Hepatic stellate cell (primary cell): ENCODE data around the gene ABCB6.

Experiments
- DNase-seq: peaks from one replicate; pipeline ENCODE4 v3.0.0; 2011; ENCODE audit warnings: low spot score

Gene ABCB6

DNA sequence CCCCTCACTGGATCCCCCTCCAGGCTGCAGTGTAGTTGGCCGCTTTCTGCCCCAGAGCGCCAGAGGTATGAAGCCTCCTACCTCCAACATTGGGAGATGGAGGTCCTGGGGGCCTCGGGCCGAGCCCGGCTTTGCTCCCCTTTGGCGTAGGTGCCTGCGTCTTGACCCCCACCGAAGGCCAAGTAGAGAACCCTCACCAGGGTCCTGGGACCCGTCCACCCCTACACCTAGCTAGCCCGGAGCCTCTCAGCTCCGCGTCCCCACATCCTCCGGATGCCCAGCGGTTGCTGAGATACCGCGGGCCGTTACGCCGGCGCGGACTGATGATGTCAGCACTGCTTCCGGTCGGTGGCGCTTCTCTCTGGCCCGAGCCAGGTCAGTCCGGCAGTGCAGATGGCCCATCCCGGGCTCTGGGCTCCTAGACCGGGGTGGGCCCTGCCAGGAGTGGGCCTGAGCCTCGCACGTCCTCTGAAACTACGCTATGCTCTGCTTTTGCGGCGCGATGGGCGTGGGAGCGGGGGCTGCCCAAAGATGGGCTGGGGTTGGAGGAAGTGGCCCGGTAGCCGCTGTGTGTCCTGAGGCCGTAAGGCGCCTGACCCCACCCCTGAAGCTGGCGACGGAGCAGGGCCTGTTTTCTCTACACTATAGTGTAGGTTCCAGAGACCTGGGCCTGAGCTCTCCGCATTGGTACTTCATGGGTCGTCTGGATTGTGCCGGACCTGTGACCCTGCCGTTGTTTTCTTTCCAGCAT is 26.6 kb upstream of the ABCB6 start, which contains the start of the genes GLB1L and STK16:
Gene GLB1L, minus strand, starts transcription at position 297 of the 751 bp plus-strand sequence. CDS start 1,871 bp downstream, outside the sequence.
Gene STK16, plus strand, starts transcription at position 332 of the 751 bp plus-strand sequence. CDS start 521 bp downstream, outside the sequence.
- DNase-seq, result peak; percentile 98

- DNase-seq, result no peak
Observed at GRCh38 chr2:219244789-219245147, 26.0 kb upstream of the ABCB6 start.

DNA sequence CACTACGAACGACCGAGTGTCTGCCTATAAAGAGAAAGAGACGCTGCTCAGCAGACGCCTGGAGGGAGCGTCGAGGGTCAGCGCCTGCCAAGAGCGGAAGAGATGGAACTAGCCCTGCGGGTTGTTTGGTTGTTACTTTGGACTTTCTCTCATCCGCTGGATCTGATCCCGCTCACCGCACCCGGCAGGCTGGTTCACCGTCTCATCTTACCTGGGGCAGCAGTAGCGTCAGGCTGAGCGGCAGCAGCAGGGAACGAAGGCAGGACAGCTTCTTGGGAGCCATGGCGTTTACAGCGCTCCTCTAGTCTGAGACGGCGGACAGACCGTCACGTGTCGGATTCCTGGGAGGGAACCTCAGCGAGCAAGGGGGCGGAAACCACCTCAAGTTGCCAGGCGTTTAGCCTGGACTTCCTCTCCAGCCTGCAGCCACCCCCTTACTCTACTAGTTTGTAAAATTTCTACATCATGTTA is 24.6 kb upstream of the ABCB6 start:
- DNase-seq, result no peak

GRCh38 chr2:219234331-219234730 is 15.6 kb upstream of the ABCB6 start:
- DNase-seq, result no peak

DNA sequence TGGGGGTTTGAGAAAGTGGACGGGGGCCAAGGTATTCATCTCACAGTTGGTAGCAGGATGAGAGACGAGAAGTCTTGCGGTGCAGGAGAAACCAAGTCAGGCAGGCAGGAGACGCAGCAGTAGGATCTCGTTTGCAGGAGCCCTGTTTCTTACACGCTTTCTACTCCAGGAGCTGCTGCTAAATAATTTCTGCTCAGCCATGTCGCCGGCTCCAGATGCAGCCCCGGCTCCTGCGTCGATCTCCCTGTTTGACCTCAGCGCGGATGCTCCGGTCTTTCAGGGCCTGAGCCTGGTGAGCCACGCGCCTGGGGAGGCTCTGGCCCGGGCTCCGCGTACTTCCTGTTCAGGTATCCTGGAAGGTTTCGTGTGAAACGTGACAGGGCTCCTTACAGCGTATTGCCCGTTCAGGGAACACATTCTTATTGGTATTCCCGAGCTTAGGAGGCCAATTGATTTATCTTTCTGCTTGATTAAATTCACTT is 11.3 kb upstream of the ABCB6 start:
- peak; percentile 45 for DNase-seq

GRCh38 chr2:219229305-219230058 is 10.7 kb upstream of the ABCB6 start, which contains the start of the genes ANKZF1 and ATG9A:
Gene ANKZF1 (plus strand): TSS chr2:219229806. CDS start chr2:219230258, 452 bp downstream.
Gene ATG9A (minus strand): TSS chr2:219229636. CDS start chr2:219228024, 1,612 bp downstream.
- peak; percentile 100 for DNase-seq

GRCh38 chr2:219228911-219229304 is 10.2 kb upstream of the ABCB6 start:
- DNase-seq, result no peak

DNA sequence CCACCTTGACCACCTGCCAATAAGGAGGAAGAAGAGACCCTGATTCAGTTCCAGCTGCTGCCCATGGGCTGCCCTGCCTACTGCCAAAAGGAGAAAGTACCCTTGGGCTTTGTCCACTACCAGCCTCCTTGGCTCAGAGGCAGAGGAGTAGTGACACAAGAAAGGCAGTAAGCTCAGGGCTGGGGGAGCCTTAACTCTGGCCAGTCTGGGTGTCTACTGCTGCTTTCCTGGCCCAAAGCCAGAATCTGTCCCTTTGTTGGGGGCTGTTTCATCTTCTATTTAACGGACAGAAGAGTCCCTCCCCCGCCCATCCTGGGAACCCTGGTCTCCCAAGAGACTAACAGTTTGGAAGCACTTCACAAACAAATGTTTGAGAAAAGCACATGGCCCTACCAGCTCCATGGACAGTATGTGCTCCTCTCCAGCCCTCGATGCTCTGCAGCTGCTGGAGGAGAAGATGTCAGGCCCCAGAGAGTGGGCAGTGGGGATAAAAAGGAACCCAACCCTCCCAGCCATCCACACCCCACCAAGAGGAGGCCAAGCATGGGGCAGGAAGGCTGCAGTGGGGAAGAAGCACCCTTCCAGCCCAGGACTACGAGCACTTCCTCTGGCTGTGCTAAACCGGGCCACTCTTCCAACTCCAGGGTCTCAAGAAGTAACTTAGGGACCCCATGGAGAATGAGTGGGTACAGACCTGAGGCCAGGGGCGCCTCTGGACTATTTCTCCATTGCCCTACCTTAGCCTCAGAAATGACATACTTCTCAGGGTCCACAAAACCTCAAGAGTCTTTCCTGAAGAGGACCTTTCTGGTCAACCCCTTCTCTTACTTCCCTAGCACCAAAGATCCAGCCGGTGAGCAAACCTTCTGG is 9.5 kb upstream of the ABCB6 start:
- peak; percentile 37 for DNase-seq

- no peak for DNase-seq
Observed at GRCh38 chr2:219225350-219225749, 6.6 kb upstream of the ABCB6 start.

GRCh38 chr2:219223831-219224610 is 5.3 kb upstream of the ABCB6 start:
- DNase-seq, result no peak

- DNase-seq, result no peak
Observed at GRCh38 chr2:219221957-219222518, 3.3 kb upstream of the ABCB6 start.

- no peak for DNase-seq
Observed at GRCh38 chr2:219220652-219221402, 2.1 kb upstream of the ABCB6 start.

DNA sequence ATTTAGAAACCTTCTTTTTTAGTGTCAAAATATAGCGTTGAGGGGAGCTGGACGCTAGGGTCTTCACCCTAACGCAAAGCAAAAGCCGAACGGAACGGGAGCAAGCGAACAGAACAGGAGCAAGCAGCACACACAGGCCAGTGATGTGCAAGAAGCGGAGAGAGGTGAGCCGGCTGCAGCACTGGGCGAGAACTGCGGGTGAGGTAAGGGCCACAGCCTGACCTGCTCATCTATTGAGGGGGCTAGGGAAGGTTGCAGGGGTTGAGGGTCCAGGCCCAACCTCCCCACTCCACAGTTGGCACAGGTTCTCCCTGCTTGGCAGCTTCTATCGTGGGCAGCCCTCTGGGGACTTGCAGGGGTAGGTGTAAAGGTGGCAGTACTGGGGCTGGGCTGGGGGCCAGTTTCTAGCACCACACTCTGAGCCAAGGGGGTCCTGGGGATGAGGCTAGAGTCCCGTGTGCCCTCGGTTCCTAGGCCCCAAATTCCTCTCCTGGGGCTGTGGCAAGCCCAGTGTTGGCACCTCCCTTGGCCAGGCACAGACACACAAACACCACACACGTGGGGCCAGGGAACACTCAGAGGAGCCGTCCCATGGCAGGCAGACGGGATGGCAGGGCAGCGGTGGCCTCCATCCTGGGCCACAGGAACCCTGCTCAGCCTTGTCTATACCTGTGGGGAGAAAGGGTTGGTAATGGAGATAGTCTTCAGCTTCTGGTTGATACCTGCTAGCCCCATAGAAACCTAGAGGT is 1.2 kb upstream of the ABCB6 start:
- no peak for DNase-seq

- peak; percentile 82 for DNase-seq
Observed at GRCh38 chr2:219218217-219218731, 484 bp downstream of the ABCB6 start.

GRCh38 chr2:219216535-219216915 is 2.2 kb downstream of the ABCB6 start:
- no peak for DNase-seq

DNA sequence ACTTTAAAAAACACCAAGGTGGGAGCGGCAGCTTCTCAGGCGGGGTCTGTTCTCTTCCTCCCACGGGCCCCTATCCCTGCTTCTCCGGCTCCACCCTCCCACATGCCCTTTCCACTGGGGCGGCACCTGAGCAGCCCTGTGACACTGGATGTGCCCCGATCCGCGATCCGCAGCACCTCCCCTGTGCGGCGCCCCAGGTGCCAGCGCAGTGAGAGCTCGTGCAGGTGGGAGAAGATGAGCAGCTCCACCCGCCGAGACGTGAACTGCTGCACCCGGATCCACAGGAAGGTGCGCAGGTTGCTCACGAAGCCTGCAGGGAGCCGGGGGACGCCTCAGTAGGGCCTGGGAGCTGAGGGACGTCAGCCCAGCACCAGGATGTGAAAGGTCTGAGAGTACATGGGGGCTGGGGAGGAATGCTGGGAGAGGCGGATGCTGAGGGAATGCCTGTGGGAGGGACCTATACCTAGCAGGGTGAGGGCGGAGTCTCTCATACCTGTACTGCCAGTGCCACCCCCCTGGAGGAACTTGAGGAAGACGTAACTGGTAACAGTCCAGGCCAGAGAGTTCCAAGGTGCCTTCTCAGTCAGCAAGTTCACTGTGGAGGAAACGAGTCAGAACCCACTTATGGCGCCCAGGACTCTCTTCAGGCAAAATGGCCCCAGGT is 2.8 kb downstream of the ABCB6 start:
- no peak for DNase-seq

DNA sequence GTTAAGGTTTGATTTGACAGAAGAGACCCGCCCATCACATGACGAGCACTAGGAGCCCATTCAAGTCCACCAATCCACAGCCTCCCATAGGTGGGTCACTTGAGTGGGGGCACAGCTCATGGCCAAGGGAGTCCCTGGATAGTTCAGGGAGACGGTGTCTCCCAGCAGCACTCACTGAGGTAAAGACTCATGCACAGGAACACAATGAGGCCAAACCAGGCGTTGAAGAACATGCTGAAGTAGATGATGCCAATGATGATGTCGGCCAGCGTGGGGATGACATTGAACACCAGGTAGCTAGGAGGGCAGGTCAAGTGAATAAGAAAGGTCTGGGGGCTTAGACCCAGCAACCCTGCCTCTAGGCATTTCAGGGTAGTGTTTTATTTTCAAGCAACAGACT is 4.0 kb downstream of the ABCB6 start:
- no peak for DNase-seq

- DNase-seq, result no peak
Observed at GRCh38 chr2:219214141-219214540, 4.6 kb downstream of the ABCB6 start.
